ENCODE measurements around the gene RCE1. TPM values are rescaled to one million over a fixed set of nuclear protein-coding genes. Genes with fewer than 3 reads are reported as not detected.

RCE1 gene
- total RNA-seq, 1 experiment from 2014 or later: 52.5 TPM

DNA sequence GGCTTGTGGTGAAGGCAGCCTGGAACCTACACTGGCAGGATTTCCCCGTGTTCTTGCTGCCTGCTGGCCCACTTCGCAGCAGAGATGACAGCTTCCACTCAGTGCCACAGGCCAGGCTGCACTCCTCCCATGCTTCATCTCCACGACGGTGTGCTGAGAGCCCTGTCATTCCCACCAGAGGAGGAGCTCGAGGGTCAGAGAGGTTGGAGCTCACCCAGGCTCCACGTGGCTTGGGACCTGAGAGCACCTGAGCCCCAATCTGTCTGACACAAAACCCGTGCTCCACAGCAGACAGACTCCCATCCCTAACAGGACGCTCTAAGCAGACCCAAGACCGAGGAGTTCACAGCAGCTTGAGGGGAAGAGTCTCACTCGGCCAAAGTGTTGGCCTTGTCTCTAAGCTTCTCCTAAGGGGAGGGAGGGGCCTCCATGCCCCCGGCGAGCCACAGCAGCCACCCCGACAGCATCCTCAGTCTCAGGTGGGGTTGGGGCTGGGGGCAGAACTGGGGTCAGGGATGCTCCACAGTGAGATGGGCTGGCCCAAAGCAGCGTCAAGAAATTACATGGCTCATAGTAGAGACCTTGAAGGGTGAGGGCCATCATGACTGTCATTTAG, 24.3 kb downstream of the RCE1 start:
- WGBS (ENCODE audit: extremely low coverage, insufficient read length, low lambda C conversion rate): no CpG with 5 or more reads among the region's 14 CpGs
- H4K5ac ChIP-seq (ENCODE audit: insufficient read length, low read depth, low read length): no peak overlapping the region
- no peak for DNase-seq

More for the DNA sequence above, 24.3 kb downstream of the RCE1 start:
- H3K9me3 ChIP-seq (ENCODE audit: control insufficient read depth, low read depth, low read length): no peaks in the 10 kb centered on the region
- no peak overlapping the region for H2BK120ac ChIP-seq (ENCODE audit: low read depth, low read length, poor library complexity, severe bottlenecking)
- H3K4ac ChIP-seq (ENCODE audit: low read depth, low read length): no peak overlapping the region
- no peak overlapping the region for H2AFZ ChIP-seq (ENCODE audit: low read length)
- Mint-ChIP-seq H3K4me1 (peaks cover 11 to 22% of the 10 kb centered on the region in 2 experiments), H3K27ac (peak overlapping the region in 1 of 3 experiments; percentile 86; a peak in 2 of 7 replicates), H3K27me3 (ENCODE audit: low read depth) (no peaks in the 10 kb centered on the region), H3K4me3 (no peak overlapping the region), H3K9me3 (no peaks in the 10 kb centered on the region), H3K36me3 (ENCODE audit: insufficient read depth in 1 of 3, low read depth in 3 of 3) (peaks cover 0 to 11% (median 3%) of the 10 kb centered on the region in 3 experiments; a peak in 4 of 7 replicates)
- no peak overlapping the region for H4K91ac ChIP-seq (ENCODE audit: insufficient read length, low read depth, low read length)
- H4K8ac ChIP-seq (replicated peaks; ENCODE audit: insufficient read length, low read depth, low read length): no peak overlapping the region
- no peak overlapping the region for H3K56ac ChIP-seq (ENCODE audit: insufficient read length, low read depth, low read length)
- peak; percentile 36; the same call in 2 of the 3 replicates for TF ChIP-seq CTCF (conservative IDR thresholded peaks at IDR 0.05)
- no peak overlapping the region for H3T11ph ChIP-seq (ENCODE audit: low read length)
- no peak overlapping the region for H2BK20ac ChIP-seq (ENCODE audit: low read depth, low read length, poor library complexity, severe bottlenecking)
- no peaks in the 10 kb centered on the region for H3K27me3 ChIP-seq (ENCODE audit: insufficient read depth, low read length)
- H2BK15ac ChIP-seq (ENCODE audit: low read depth, low read length): no peak overlapping the region
- no peak overlapping the region; the same call in 1 of the 2 replicates for H3K14ac ChIP-seq (ENCODE audit: insufficient read depth, low read length)
- no peak overlapping the region for H2BK12ac ChIP-seq (ENCODE audit: insufficient read length, low read depth, low read length)
- H3K18ac ChIP-seq (ENCODE audit: insufficient read length, low read depth, low read length): no peak overlapping the region
- no peak overlapping the region for H3K27ac ChIP-seq (ENCODE audit: insufficient read length, low read depth, low read length)
- H2BK5ac ChIP-seq (ENCODE audit: insufficient read length, low read length): no peak overlapping the region
- no peak overlapping the region for H3K23ac ChIP-seq (ENCODE audit: insufficient read length, low read depth, low read length)
- no peaks in the 10 kb centered on the region for H4K20me1 ChIP-seq (ENCODE audit: control insufficient read depth, insufficient read depth, insufficient read length)
- H3K4me1 ChIP-seq (ENCODE audit: insufficient read depth, low read length): no peaks in the 10 kb centered on the region
- no peak overlapping the region for H3K4me2 ChIP-seq (ENCODE audit: insufficient read depth, insufficient read length, low read length)
- H3K79me1 ChIP-seq (ENCODE audit: insufficient read depth, low read depth, low read length, poor library complexity, severe bottlenecking): no peaks in the 10 kb centered on the region
- H3K9ac ChIP-seq (ENCODE audit: extremely low read depth, insufficient read length, low read length): no peak overlapping the region
- no peaks in the 10 kb centered on the region for H3K23me2 ChIP-seq (ENCODE audit: insufficient read length, low read depth, low read length, poor library complexity, severe bottlenecking)
- H2AK5ac ChIP-seq (ENCODE audit: insufficient read length, low read length): no peak overlapping the region
- H3K79me2 ChIP-seq (ENCODE audit: insufficient read depth, low read length): no peaks in the 10 kb centered on the region
